GM18951 (cell line): ENCODE data around the gene KDM4C.

ENCODE experiments used
- POLR2A ChIP-seq: IDR thresholded peaks from 4 replicates; pipeline ENCODE4 v1.6.1; 2011; ENCODE audit warnings: mild to moderate bottlenecking; ENCODE audit not compliant: insufficient read length, insufficient read depth; ENCODE audit errors: extremely low read depth
- in situ Hi-C: fragments of 300-500 bp; cut with MboI; formaldehyde crosslinking; loops from one replicate; pipeline ENCODE4 v1.12.0; 2022; ENCODE audit warnings: low sequenced_read_pairs, mixed read lengths, inconsistent platforms; ENCODE audit not compliant: unreplicated experiment

Gene KDM4C

DNA sequence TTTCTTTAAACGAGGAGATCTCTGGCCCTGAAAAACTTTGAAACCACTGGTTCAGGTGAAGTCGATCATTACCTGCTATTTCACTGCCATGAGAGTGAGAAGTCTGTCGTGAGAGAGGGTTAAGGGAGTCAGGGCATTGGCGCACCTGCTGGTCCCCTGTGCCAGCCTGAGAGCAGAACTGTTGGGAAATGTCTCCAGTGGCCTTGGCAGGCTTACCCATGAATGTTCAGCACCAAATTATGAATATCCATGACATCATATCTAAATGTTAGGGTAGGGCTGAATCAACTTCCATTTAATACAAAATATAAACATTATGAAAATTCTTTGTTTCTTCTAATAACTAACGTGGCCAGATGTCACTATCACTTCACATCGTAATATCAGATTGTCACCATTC lies 379.3 kb downstream of the KDM4C start:
- in situ Hi-C loops, result no loop called here
- TF ChIP-seq POLR2A, result no peak

DNA sequence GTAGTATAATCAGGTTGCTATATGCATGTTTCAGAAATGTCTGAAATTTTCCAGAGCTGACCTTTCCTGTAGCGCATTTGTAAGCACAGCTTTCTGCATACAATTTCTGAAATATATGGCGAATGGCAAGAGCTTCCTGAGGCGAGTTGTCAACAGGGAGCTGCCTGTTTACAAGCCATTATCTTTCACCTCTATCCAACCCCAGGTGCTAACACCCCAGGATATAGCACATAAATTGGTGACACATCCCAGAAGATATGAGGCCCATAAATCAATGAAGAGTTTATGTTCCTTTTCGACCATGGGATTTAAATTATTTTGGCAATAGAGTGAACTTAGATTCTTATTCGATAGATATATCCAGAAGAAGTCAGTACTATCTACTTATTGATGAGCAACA lies 379.8 kb downstream of the KDM4C start:
- in situ Hi-C loops, result no loop called here
- TF ChIP-seq POLR2A, result no peak

DNA sequence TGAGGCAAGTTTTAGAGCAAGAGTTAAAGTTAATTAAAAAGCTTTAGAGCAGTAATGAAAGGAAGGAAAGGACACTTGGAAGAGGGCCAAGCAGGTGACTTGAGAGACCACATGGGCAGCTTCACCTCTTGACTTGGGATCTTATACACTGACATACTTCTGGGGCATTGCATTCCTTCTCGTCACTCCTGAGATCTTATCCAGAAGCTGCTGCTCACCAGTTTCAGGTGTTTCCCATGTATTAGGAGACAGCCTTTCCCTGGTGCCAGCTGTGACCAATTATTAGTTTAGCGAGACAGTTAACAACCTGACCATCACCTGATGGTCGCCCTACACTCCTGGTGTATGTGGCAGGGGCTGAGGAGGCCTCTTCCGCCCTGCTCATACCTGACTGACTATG lies 382.1 kb downstream of the KDM4C start:
- no peak for TF ChIP-seq POLR2A
- in situ Hi-C loops, result no loop called here

DNA sequence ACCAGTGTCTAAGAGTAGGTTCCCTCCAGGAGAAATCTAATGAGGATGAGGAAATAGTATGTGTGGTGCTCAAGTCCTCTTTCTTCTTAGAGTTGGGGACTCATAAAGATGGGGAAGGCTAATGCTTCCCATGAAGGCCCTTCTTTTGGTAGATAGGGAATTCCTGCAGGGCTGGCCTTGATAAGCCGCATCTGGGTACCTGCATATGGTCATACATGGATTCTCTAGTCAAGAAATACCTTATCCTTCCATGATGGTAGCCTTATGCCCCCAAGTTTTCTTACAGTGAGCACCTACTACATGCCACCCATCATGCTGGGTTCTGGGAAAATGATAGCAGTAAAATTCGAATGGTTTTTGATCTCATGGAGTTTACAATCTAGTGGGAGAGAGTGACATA lies 382.6 kb downstream of the KDM4C start:
- TF ChIP-seq POLR2A, result no peak
- in situ Hi-C loops, result no loop called here

DNA sequence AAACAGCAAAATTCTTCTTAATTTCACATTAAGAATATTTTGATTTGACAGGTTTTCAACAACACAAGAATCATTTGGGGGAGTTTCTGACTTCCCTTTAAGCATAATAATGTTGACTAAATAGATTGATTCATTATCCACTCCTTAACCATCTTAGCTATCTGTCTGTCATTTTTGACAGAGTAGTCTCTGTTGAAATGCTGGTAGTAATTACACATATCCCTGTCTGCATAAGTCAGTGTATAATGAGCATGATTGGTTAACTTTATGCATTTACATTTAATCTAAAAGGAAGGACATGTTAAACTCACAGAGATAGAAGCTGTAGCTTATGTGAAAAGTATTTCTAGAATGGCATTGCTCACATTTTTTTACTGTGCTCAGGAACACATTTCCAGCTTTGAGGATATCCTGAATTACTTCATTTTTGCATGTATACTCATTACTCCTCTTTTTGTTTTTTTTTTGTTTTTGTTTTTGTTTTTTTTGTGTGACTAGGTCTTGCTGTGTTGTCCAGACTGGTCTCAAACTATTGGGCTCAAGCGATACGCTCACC lies 385.9 kb downstream of the KDM4C start:
- in situ Hi-C loops, result no loop called here
- no peak for TF ChIP-seq POLR2A

DNA sequence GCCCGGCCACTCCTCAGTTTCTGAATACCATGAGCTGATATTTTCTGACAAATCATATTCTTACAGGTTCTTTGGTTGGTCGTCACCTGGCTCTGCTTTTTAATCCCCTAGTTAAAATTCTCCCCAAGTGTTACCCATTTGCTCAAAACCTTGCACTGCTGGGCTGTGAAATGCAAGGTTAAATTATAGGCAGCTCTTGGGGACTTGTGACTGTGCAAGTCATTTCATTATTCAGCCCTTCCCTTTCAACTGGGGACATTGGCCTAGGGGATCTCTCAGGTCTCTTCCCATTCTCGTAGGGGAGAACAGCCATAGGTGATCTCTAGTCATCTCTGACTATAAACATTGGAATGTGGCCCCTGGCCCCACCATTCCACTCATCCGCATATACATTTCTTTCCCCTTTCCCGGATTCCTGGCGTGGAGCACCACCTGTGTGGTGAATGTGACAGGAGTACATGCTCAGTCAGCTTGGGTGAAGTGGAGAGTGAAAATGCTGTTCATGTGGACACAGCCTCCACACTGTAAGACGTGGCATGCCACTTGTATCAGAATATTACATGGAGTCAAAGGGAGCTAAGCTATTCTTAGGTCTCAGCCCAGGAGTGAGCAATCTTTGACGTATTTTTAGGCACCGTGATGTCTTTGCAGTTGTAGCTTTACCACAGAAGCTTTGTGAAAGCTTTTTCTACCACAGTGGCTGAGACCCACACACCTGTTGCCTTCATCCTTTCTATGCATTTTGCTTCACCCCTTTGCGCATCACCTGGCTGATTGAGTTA lies 386.7 kb downstream of the KDM4C start:
- in situ Hi-C loops, result no loop called here
- no peak for TF ChIP-seq POLR2A

DNA sequence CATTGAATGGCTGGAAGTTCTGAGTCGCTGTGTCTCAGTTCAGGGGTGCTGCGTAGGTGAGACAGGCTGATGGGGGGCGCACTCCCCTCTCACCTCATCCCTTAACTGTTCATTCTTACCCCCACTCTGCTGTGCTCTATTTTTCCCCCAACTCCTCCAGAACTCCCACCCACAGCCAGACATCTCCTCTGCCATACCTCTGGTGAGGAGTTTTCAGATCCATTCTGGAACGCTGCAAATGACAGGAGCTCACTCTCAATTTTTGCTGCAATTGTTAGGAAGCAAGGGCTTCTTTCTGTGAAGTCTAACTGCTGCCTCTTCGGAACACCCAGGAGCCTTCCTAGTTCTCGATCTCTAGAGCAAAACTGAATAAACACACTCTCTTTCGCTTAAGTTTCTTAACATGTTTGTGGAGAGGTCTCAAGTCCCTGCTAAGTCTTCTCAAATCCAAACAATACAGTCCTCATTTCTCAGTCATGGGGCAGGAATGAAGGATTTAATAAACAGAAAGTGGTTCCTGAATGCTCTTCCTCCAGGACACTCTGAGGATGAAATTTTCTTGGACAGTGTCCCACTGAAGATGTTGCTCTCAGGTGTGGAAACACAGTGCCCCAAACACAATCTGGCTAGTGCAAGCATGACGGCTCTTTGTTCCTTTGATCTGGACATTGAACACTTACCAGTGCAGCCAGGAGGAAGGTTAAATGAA lies 387.7 kb downstream of the KDM4C start:
- in situ Hi-C loops, result no loop called here
- TF ChIP-seq POLR2A, result no peak

DNA sequence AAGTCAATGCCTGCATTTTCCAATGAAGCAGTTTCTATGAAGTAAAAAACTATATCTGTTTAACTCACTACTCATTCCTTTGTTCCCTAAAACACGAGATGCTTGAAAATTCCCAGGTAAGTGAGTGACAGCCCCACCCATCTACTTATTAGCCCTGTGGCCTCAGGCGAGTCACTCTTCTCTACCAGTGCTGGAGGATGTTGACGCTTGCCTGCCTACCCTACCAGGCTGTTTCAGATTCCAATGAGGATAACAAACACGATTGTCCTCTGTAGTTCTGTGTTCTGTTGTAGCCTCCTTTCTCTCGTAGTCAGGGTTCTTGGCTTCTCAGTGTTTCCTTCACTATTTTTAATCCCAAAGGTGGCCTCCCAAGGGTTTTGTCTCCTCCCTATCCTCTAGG lies 388.8 kb downstream of the KDM4C start:
- TF ChIP-seq POLR2A, result no peak

DNA sequence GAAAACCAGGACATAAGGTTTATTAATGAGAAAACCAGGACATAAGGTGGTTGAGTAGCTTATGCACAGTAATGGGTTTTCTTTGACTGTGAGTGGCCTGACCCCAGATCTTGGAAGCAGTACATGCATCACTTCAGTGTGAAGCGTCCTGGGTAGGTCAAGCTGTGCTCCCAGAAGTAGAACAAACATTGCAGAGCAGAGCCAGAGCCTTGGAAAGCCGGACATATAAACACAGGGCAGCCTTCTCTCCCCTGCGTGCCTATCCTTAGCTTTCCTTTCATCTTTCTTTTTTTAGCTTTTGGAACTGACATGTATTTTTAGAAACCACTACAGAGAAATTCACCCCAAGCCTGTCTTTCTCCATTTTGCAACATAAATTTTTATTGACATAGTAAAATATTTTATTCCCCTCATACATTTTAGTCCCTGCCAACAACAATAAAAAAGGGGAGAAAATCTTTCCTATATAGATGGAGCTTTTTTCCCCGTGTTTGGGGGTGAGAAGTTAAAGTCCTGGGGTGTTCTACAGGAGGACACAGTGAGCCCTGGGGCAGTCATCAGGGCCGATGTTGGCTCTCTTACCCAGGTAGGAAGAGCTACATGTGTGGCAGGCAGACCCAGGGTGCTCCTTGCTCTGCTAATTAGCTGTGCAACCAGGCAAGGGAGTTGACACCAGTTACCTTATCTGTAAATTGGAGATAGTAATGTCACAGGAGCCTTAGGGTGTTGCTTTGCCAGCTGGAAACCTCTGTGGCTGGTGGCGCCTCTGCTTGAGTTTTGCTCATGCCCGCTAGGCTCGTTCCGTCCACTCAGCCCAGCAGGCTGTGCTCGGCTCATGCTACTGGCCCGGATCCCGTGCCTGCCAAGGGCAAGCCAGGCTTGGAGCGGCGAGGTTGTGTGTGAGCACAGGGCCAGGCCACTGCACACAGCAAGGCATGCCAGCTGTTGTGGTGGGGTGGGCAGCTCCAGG lies 389.6 kb downstream of the KDM4C start:
- in situ Hi-C loops, result no loop called here
- TF ChIP-seq POLR2A, result no peak

More for the DNA sequence above, 388.8 kb downstream of the KDM4C start:
- in situ Hi-C loops, result no loop called here

DNA sequence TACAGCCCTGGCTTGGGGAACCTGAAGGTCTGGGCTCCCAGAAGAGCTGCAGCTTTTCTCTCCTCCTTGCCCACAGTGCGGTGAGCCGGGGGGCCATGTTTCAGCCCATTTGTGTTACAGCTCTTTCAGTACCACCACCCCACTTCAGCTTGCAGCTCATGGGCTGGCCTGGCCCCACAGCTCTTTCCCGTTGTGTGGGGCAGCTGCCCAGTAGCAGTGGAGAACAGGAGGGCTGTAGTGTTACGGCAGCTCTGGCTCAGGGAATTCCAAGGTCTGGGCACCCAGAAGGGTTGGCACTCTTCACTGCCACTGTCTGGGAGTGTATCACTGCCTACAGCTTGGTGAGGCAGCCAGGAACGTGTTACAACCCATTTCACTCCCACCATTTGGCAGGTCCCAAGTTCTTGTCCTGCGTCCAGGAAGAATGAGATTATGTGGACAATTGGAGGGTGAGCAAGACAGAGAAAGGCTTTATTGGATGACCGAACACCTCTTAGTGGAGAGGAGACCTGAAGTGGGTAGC lies 390.5 kb downstream of the KDM4C start:
- no peak for TF ChIP-seq POLR2A
- in situ Hi-C loops, result no loop called here

DNA sequence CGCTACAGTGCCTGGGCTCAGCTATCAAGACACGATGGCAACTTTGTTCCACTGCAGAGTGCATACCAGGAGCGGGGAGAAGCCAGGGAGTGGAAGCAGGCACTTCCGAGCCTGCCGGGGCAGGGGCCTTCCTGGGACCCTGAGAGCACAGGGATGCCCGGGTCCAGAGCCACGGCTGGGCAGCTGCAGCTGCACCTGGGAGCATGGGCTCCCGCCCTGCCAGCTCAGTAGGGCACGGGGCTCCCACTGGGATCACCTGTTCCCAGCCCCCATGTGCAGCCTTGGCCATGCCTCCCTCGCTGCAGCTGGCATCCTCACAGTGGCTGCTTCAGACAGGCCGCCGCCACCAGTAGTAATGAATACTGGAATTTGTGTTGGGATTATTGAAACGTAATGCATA lies 391.5 kb downstream of the KDM4C start:
- in situ Hi-C loops, result no loop called here
- TF ChIP-seq POLR2A, result no peak

DNA sequence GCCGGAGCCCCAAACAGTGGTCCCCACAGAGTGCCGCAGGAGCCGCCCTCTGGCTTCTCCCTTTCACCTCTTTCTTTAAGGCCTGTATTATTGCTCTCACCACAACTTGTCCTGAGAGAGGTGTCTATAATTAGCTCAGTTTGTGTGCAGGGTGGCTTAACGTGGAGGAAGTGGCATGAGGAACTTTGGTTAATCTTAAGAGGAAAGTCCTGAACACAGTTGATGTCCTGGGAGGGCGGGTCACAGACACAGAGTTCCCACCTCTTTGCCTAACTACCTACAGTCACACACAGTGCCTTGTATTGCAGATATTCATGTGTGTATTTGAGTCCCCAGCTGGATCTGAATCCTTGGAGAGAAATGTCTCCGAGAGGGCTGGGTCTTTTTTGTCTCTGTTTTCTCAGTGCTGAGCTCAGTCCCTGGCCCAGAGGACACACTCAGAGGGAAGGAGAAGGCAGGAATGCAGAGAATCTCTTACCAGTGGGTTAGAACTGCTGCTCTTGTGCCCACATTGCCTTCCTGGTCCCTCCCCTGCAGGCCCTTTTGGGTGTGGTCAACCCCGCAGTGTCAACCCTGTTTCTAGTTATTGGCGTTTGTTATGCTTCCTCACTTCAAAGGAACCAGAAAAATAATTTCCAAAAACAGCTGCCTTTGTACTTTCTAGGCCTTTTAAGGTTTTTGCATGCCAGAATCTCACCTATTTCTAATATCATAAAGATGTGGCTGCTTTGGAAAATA lies 392.5 kb downstream of the KDM4C start:
- no peak for TF ChIP-seq POLR2A
- in situ Hi-C loops, result no loop called here

DNA sequence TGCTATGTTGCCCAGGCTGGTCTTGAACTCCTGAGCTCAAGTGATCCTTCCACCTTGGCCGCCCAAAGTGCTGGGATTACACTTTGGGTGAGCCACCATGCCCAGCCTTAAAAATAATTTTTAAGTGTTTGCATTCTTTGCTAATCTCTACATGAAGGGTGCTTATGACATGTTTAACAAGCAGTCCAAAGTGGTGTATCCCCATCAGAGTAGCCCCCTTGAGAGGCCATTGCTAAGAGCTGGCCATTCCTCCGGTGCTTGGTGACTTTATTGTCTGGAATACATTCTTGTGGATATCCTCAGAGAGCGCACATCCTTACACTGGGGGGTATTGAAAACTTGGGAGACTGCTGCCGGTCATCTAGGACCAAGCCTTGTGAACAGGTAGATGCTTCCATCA lies 395.4 kb downstream of the KDM4C start:
- in situ Hi-C loops, result no loop called here
- no peak for TF ChIP-seq POLR2A
